HG03039 (cell line): ENCODE results near the gene FAT4.

Source experiments
- ATAC-seq: cut with Tn5 transposase; IDR thresholded peaks from one replicate; pipeline ENCODE4 v1.9.1; 2021; ENCODE audit warnings: mild to moderate bottlenecking, moderate library complexity; ENCODE audit not compliant: unreplicated experiment

FAT4 gene

GRCh38 chr4:125314676-125315575 lies at the start of gene FAT4:
TSS of gene FAT4 (plus strand) at chr4:125314955. CDS start at chr4:125316412, 1,457 bp downstream.
- peak; percentile 81 for ATAC-seq

GRCh38 chr4:125265846-125266245 lies 48.9 kb upstream of the FAT4 start:
- no peak for ATAC-seq

- ATAC-seq: no peak
Measured at GRCh38 chr4:125266901-125267604, 47.7 kb upstream of the FAT4 start.

- ATAC-seq: no peak
Measured at GRCh38 chr4:125267630-125268029, 47.1 kb upstream of the FAT4 start.

GRCh38 chr4:125268068-125268755 lies 46.5 kb upstream of the FAT4 start:
- no peak for ATAC-seq

GRCh38 chr4:125276811-125277210 lies 37.9 kb upstream of the FAT4 start:
- no peak for ATAC-seq

GRCh38 chr4:125277790-125278189 lies 37.0 kb upstream of the FAT4 start:
- ATAC-seq: no peak

- no peak for ATAC-seq
Measured at GRCh38 chr4:125280892-125281403, 33.8 kb upstream of the FAT4 start.

- no peak for ATAC-seq
Measured at GRCh38 chr4:125283707-125284279, 31.0 kb upstream of the FAT4 start.

- no peak for ATAC-seq
Measured at GRCh38 chr4:125297116-125297515, 17.6 kb upstream of the FAT4 start.

- no peak for ATAC-seq
Measured at GRCh38 chr4:125303058-125303457, 11.7 kb upstream of the FAT4 start.

- ATAC-seq: no peak
Measured at GRCh38 chr4:125303821-125304220, 10.9 kb upstream of the FAT4 start.

- ATAC-seq: no peak
Measured at GRCh38 chr4:125306112-125306511, 8.6 kb upstream of the FAT4 start.

GRCh38 chr4:125306533-125306932 lies 8.2 kb upstream of the FAT4 start:
- no peak for ATAC-seq

- no peak for ATAC-seq
Measured at GRCh38 chr4:125311503-125311902, 3.3 kb upstream of the FAT4 start.

- peak; percentile 52 for ATAC-seq
Measured at GRCh38 chr4:125313497-125313896, 1.3 kb upstream of the FAT4 start.

GRCh38 chr4:125313989-125314667 lies 627 bp upstream of the FAT4 start:
- ATAC-seq: no peak

- no peak for ATAC-seq
Measured at GRCh38 chr4:125315576-125316400, 1.0 kb downstream of the FAT4 start.

- no peak for ATAC-seq
Measured at GRCh38 chr4:125316401-125316790, 1.6 kb downstream of the FAT4 start.
